Endothelial cell of umbilical vein (primary cell): ENCODE results near the gene FANCC.
"Not testable (repeated sequence)": the region's sequence is repeated elsewhere in the genome, so short reads cannot be mapped to it uniquely, and the experiment has no call there.

Source experiments
- CTCF ChIP-seq, 2 donors: IDR thresholded peaks; 1 replicate in 1 of 2; 2 replicates in 1 of 2; pipeline ENCODE4 v1.5.1; 2011; ENCODE audit warnings: low read length in 2 of 2, mild to moderate bottlenecking in 2 of 2, moderate library complexity in 2 of 2, control low read depth in 1 of 2, inconsistent platforms in 1 of 2, low read depth in 1 of 2; ENCODE audit not compliant: insufficient read depth in 1 of 2; ENCODE audit errors: extremely low read depth in 1 of 2
- EZH2 ChIP-seq: IDR thresholded peaks from 2 replicates; pipeline ENCODE4 v1.6.1; 2012; ENCODE audit warnings: borderline replicate concordance, low read depth, mild to moderate bottlenecking, moderate library complexity, low read length, inconsistent platforms; ENCODE audit not compliant: severe bottlenecking
- FOS ChIP-seq: IDR thresholded peaks from 2 replicates; pipeline ENCODE4 v1.6.1; 2011; ENCODE audit warnings: mild to moderate bottlenecking, low read length, moderate library complexity, borderline replicate concordance; ENCODE audit not compliant: insufficient read depth
- GATA2 ChIP-seq: IDR thresholded peaks from 2 replicates; pipeline ENCODE4 v1.7.0; 2011; ENCODE audit warnings: low read depth, mild to moderate bottlenecking, moderate library complexity, mixed read lengths, low read length; ENCODE audit not compliant: insufficient read length, insufficient read depth
- JUN ChIP-seq: IDR thresholded peaks from 2 replicates; pipeline ENCODE4 v1.6.1; 2011; ENCODE audit warnings: borderline replicate concordance, low read depth; ENCODE audit not compliant: insufficient read length, insufficient read depth
- MAX ChIP-seq: IDR thresholded peaks from 2 replicates; pipeline ENCODE4 v1.6.1; 2011; ENCODE audit not compliant: insufficient read depth, insufficient read length
- MYC ChIP-seq: IDR thresholded peaks from one replicate; pipeline ENCODE4 v1.6.1; 2011; ENCODE audit warnings: mild to moderate bottlenecking, low read depth, low read length
- POLR2A ChIP-seq: IDR thresholded peaks from 2 replicates; pipeline ENCODE4 v1.6.1; 2012; ENCODE audit warnings: low read depth, mild to moderate bottlenecking, control low read depth, low read length
- POLR2AphosphoS5 ChIP-seq: IDR thresholded peaks from 2 replicates; pipeline ENCODE4 v1.6.1; 2012; ENCODE audit warnings: low read depth, mild to moderate bottlenecking, control low read depth, low read length, moderate library complexity; ENCODE audit not compliant: insufficient read depth

- TF ChIP-seq EZH2; CTCF (IDR thresholded peaks at IDR 0.05; ENCODE audit: extremely low read depth in 1 of 2, insufficient read depth in 1 of 2, low read depth in 1 of 2, low read length in 2 of 2); POLR2A; POLR2AphosphoS5; MAX; FOS; JUN; GATA2; MYC: not testable (repeated sequence)
Measured at GRCh38 chr9:95269803-95270773, 47.4 kb downstream of the FANCC start.
